K562 (cell line): ENCODE data around the gene CD320. TPM values are rescaled to one million over a fixed set of nuclear protein-coding genes. Genes with fewer than 3 reads are reported as not detected.
A peak's percentile ranks its signal among the peaks of the same experiment; 100 is the strongest.

Experiments
- ATAC-seq: fragments of 200-7000 bp; cut with Tn5 transposase; 3 replicates; pipeline ENCODE4 v1.9.1; 2020; ENCODE audit warnings: moderate library complexity
- BruUV-seq: library from RNA; stranded (reverse); fragments of 400-500 nt; replicated peaks from 2 replicates; lab custom pipeline; 2021; lab: Mats Ljungman, UMichigan
- CTCF ChIA-PET: fragments of 300-600 bp; formaldehyde crosslinking; extraction: SDS; loops from one replicate; lab custom pipeline; 2021; ENCODE audit warnings: low intra/inter-chr PET ratio; lab: Yijun Ruan, JAX
- POLR2A ChIA-PET: fragments of 300-600, 350-650 bp; sonication (Branson Sonifier 250); formaldehyde crosslinking; extraction: SDS; loops from one replicate; lab custom pipeline; 2021; ENCODE audit warnings: antibody characterized with exemption, inconsistent platforms; lab: Yijun Ruan, JAX
- DNase-seq, 4 experiments: peaks; one replicate each; pipeline versions ENCODE4 v3.0.0 to v3.0.0-alpha.2; 2011 to 2018; ENCODE audit warnings: low spot score in 3 of 4, mixed read lengths in 3 of 4; ENCODE audit errors: extremely low read depth in 1 of 4
- FAIRE-seq: peaks from 2 replicates; lab custom pipeline; 2011; peaks lifted over from hg19 to GRCh38; lab: Jason Lieb, UNC
- H2AFZ ChIP-seq: 2 replicates; pipeline ENCODE4 v1.6.0; 2011; ENCODE audit warnings: low read depth, low read length, control low read depth, inconsistent platforms
- H3K27ac ChIP-seq: fragments of 200-600 bp; 3 replicates; pipeline ENCODE4 v1.8.0; 2011; ENCODE audit warnings: low read depth, mild to moderate bottlenecking, control low read depth, inconsistent platforms, low read length, moderate library complexity, mixed read lengths; ENCODE audit errors: extremely low read depth
- H3K27me3 ChIP-seq, 2 experiments: fragments of 300-600 bp in 1 of 2; 2 replicates in 1 of 2; 3 replicates in 1 of 2; pipeline versions ENCODE4 v1.6.0 to v1.8.0; 2011; ENCODE audit warnings: inconsistent platforms in 2 of 2, low read length in 2 of 2, mild to moderate bottlenecking in 1 of 2, mixed read lengths in 1 of 2, moderate library complexity in 1 of 2; ENCODE audit not compliant: control insufficient read depth in 2 of 2, insufficient read depth in 2 of 2
- H3K36me3 ChIP-seq: fragments of 300-600 bp; 3 replicates; pipeline ENCODE4 v1.8.0; 2011; ENCODE audit warnings: mild to moderate bottlenecking, low read length, inconsistent platforms; ENCODE audit not compliant: control insufficient read depth, insufficient read depth
- H3K4me1 ChIP-seq, 2 experiments: fragments of 200-600 bp in 1 of 2; replicated peaks in 1 of 2; 2 replicates in 1 of 2; 3 replicates in 1 of 2; pipeline versions ENCODE4 v1.5.1 to v1.8.0; 2011; ENCODE audit warnings: inconsistent platforms in 2 of 2, low read length in 2 of 2, mild to moderate bottlenecking in 1 of 2, mixed read lengths in 1 of 2, moderate library complexity in 1 of 2; ENCODE audit not compliant: control insufficient read depth in 2 of 2, insufficient read depth in 2 of 2
- H3K4me2 ChIP-seq: 2 replicates; pipeline ENCODE4 v1.6.1; 2011; ENCODE audit warnings: low read length, control low read depth, inconsistent platforms, mixed read lengths; ENCODE audit not compliant: insufficient read depth
- H3K4me3 ChIP-seq: fragments of 200-600 bp; sonication (generic), shearing (Covaris generic); 2 replicates; pipeline ENCODE4 v1.5.1; 2016; ENCODE audit warnings: control low read depth, inconsistent platforms
- H3K79me2 ChIP-seq: fragments of 200-600 bp; 3 replicates; pipeline ENCODE4 v1.8.0; 2011; ENCODE audit warnings: low read length, inconsistent platforms; ENCODE audit not compliant: control insufficient read depth, insufficient read depth
- H3K9ac ChIP-seq, 2 experiments: 2 replicates each; pipeline versions ENCODE4 v1.6.0 to v1.6.1; 2011; ENCODE audit warnings: low read depth in 2 of 2, low read length in 2 of 2, control low read depth in 1 of 2, inconsistent platforms in 1 of 2, mild to moderate bottlenecking in 1 of 2, mixed read lengths in 1 of 2; ENCODE audit not compliant: insufficient read depth in 1 of 2
- H3K9me1 ChIP-seq: one replicate; pipeline ENCODE4 v1.6.0; 2011; ENCODE audit warnings: inconsistent platforms, mild to moderate bottlenecking, low read length, moderate library complexity; ENCODE audit not compliant: control insufficient read depth, insufficient read depth
- H3K9me3 ChIP-seq: replicated peaks from 2 replicates; pipeline ENCODE4 v1.5.1; 2011; ENCODE audit warnings: low read depth, low read length, inconsistent platforms; ENCODE audit not compliant: control insufficient read depth, insufficient read depth
- H4K20me1 ChIP-seq: replicated peaks from 2 replicates; pipeline ENCODE4 v1.6.1; 2011; ENCODE audit warnings: low read length, inconsistent platforms, mixed read lengths; ENCODE audit not compliant: control insufficient read depth, insufficient read depth
- BDP1 ChIP-seq: IDR thresholded peaks from 3 replicates; pipeline ENCODE4 v1.6.1; 2011; ENCODE audit not compliant: insufficient read length, insufficient read depth
- CHD1 ChIP-seq: fragments of 200-600 bp; sonication (generic); IDR thresholded peaks from one replicate; pipeline ENCODE4 v1.6.1; 2012; ENCODE audit warnings: mild to moderate bottlenecking, moderate library complexity, low read length, inconsistent platforms
- EP400 ChIP-seq: fragments of 450-650 bp; IDR thresholded peaks from 2 replicates; pipeline ENCODE4 v1.6.1; 2017; ENCODE audit warnings: antibody characterized with exemption, mild to moderate bottlenecking, moderate library complexity
- ETS1 ChIP-seq: conservative IDR thresholded peaks from 2 replicates; pipeline ENCODE4 v1.6.1; 2011; ENCODE audit warnings: low read depth, mild to moderate bottlenecking, low read length; ENCODE audit not compliant: control insufficient read depth
- HNRNPL ChIP-seq: fragments of 200-400 bp; formaldehyde crosslinking; IDR thresholded peaks from 2 replicates; pipeline ENCODE4 v1.6.1; 2017; ENCODE audit warnings: low read depth, mild to moderate bottlenecking, low read length
- IFI16 ChIP-seq: fragments of 250-450 bp; sonication (Bioruptor Pico); IDR thresholded peaks from 2 replicates; pipeline ENCODE4 v2.1.2; 2022; ENCODE audit warnings: mild to moderate bottlenecking, inconsistent platforms
- MAX ChIP-seq: sonication (generic); formaldehyde crosslinking; IDR thresholded peaks from 2 replicates; pipeline ENCODE4 v1.9.0; 2022; ENCODE audit warnings: mild to moderate bottlenecking, missing genetic modification reagents
- PHTF2 ChIP-seq: fragments of 250-450 bp; sonication (Bioruptor Pico); IDR thresholded peaks from 2 replicates; pipeline ENCODE4 v1.5.0; 2021; ENCODE audit warnings: mild to moderate bottlenecking
- POLR2B ChIP-seq: fragments of 450-650 bp; IDR thresholded peaks from 2 replicates; pipeline ENCODE4 v1.6.1; 2018; ENCODE audit warnings: low read depth; ENCODE audit not compliant: partially characterized antibody
- PURB ChIP-seq: sonication (generic); formaldehyde crosslinking; IDR thresholded peaks from 2 replicates; pipeline ENCODE4 v1.9.0; 2021; ENCODE audit warnings: low read depth, mild to moderate bottlenecking, missing genetic modification reagents
- PYGO2 ChIP-seq: fragments of 450-650 bp; IDR thresholded peaks from 2 replicates; pipeline ENCODE4 v1.6.1; 2016; ENCODE audit warnings: mild to moderate bottlenecking, missing genetic modification characterization, moderate library complexity, missing compliant biosample characterization
- RAD51 ChIP-seq: fragments of 450-650 bp; IDR thresholded peaks from 2 replicates; pipeline ENCODE4 v1.7.1; 2016; ENCODE audit warnings: low read depth, mild to moderate bottlenecking, borderline replicate concordance
- RBM14 ChIP-seq: fragments of 200-400 bp; formaldehyde crosslinking; IDR thresholded peaks from 2 replicates; pipeline ENCODE4 v1.6.1; 2018; ENCODE audit warnings: low read depth, mild to moderate bottlenecking, low read length, moderate library complexity, borderline replicate concordance; ENCODE audit not compliant: insufficient read depth
- SPI1 ChIP-seq: IDR thresholded peaks from 2 replicates; pipeline ENCODE4 v1.6.1; 2011; ENCODE audit warnings: low read depth, low read length, control low read depth, borderline replicate concordance
- TBP ChIP-seq: optimal IDR thresholded peaks from 2 replicates; pipeline ENCODE3; 2011; ENCODE audit warnings: low read depth, low read length, improper control_type of control experiment
- YY1 ChIP-seq, 3 experiments: IDR thresholded peaks; 2 replicates each; pipeline ENCODE4 v1.6.1; 2011; ENCODE audit warnings: low read length in 2 of 3, mild to moderate bottlenecking in 2 of 3, moderate library complexity in 2 of 3, borderline replicate concordance in 1 of 3, control low read depth in 1 of 3, low read depth in 1 of 3; ENCODE audit not compliant: insufficient read depth in 3 of 3, insufficient replicate concordance in 2 of 3, control insufficient read depth in 1 of 3, insufficient read length in 1 of 3; ENCODE audit errors: extremely low read depth in 1 of 3
- ZKSCAN1 ChIP-seq: fragments of 150-350 bp; IDR thresholded peaks from 2 replicates; pipeline ENCODE4 v1.6.1; 2016; ENCODE audit warnings: low read depth, low read length
- ZNF41 ChIP-seq: fragments of 250-450 bp; sonication (Bioruptor Pico); conservative IDR thresholded peaks from 2 replicates; pipeline ENCODE4 v1.4.0; 2020; ENCODE audit warnings: mild to moderate bottlenecking
- WGBS: fragments of 100-300 bp; shearing (Covaris generic); methylation state at CpG from one replicate; pipeline ENCODE4 v1.1.6; 2016; ENCODE audit warnings: low coverage, mixed read lengths; ENCODE audit not compliant: insufficient coverage; ENCODE audit errors: missing lambda C conversion rate; 5-methylcytosine and 5-hydroxymethylcytosine counted together
- in situ Hi-C: fragments of 300-500 bp; cut with MboI; formaldehyde crosslinking; loops from 4 replicates; pipeline ENCODE4 v1.15.0; 2018; ENCODE audit warnings: inconsistent platforms, mixed read lengths
- intact Hi-C: fragments of 100-400 bp; cut with micrococcal nuclease; formaldehyde crosslinking; loops from 2 replicates; pipeline ENCODE4 v1.14.2; 2022
- polyA plus RNA-seq, 8 experiments: library from polyadenylated mRNA; depleted of rRNA in 4 of 8; stranded (reverse) in 5 of 8; unstranded in 3 of 8; fragments of >200 nt; fragmentation: Nextera tagmentation in 2 of 8; fragmentation: Illumina TruSeq in 1 of 8; extraction: Ambion mirVana in 2 of 8; extraction: Trizol in 1 of 8; gene quantifications; 2 replicates each; pipeline versions ENCODE4 v1.2.1 to v1.2.3, GENCODE V29; 2011 to 2014; ENCODE audit warnings: inconsistent platforms in 1 of 8, missing spikeins in 1 of 8
- total RNA-seq, 7 experiments: library from RNA; depleted of rRNA in 6 of 7; stranded (reverse); fragments of >200 nt in 6 of 7; fragmentation: Illumina TruSeq in 2 of 7; extraction: Trizol in 2 of 7; gene quantifications; 2 replicates each; pipeline versions ENCODE4 v1.2.1 to v1.2.3, GENCODE V29; 2011 to 2021; ENCODE audit warnings: low replicate concordance in 1 of 7

The CD320 gene
- total and polyA plus RNA-seq, 9 of the 15 experiments (the other 6 are each of a cell fraction or from before 2014, with no cell fraction given) = 0.45 to 94.5 (median 34.4) TPM

GRCh38 chr19:8321067-8321985 is 13.2 kb upstream of the CD320 start, which contains the start of the genes NDUFA7 and RPS28 (continued):
- TF ChIP-seq PYGO2 (tag) (no peak), ETS1 (peak; percentile 63; the same call in 1 of the 2 replicates), MAX (CRISPR knock-in tag) (peak; percentile 93), POLR2B (peak; percentile 90), EP400 (peak; percentile 97)

GRCh38 chr19:8320564-8321066 is 12.5 kb upstream of the CD320 start:
- in situ Hi-C loops (no loop called here), intact Hi-C loops (loop anchor here (1.0 to 10.0 kb wide), 2 partner anchors 23 to 56 kb away; partner anchors contain the start of gene KANK3)
- peak overlapping the region; percentile 94 for H3K27ac ChIP-seq
- H3K9me1 ChIP-seq = no peaks in the 10 kb centered on the region
- peaks cover 55% of the 10 kb centered on the region for H3K36me3 ChIP-seq
- H3K4me1 ChIP-seq = peaks cover 17 to 28% of the 10 kb centered on the region in 2 experiments
- H3K79me2 ChIP-seq = peaks cover 50% of the 10 kb centered on the region
- H3K4me2 ChIP-seq = peak overlapping the region; percentile 99
- no TSS peak for BruUV-seq
- H3K9me3 ChIP-seq = no peaks in the 10 kb centered on the region
- H2AFZ ChIP-seq = peak overlapping the region; percentile 86
- peaks cover 26% of the 10 kb centered on the region; the same call in 1 of the 2 replicates for H4K20me1 ChIP-seq
- ChIA-PET CTCF (interaction anchor here (0.5 to 1.1 kb wide), 5 partner anchors 51 to 407 kb away, joined by 3 read pairs; no protein-coding TSS in a partner anchor), POLR2A (interaction anchor here (0.6 to 3.8 kb wide), 17 partner anchors 9 to 312 kb away, joined by 3 to 20 read pairs (median 5); partner anchors contain the start of gene RAB11B)
- H3K27me3 ChIP-seq = no peaks in the 10 kb centered on the region
- H3K4me3 ChIP-seq = peak overlapping the region; percentile 99
- peak in 2 of 4 experiments; percentile 11 to 39 for DNase-seq
- ATAC-seq = peak; percentile 10
- FAIRE-seq = peak; percentile 35
- H3K9ac ChIP-seq = peak overlapping the region; percentile 99 to 100
- WGBS = 2% methylated on average over 12 of the region's 16 CpGs
- no peak for TF ChIP-seq ZKSCAN1
- TF ChIP-seq ZNF41 (CRISPR knock-in tag) = no peak
- TF ChIP-seq IFI16 (CRISPR knock-in tag) = no peak
- TF ChIP-seq CHD1 = no peak
- TF ChIP-seq RBM14 = no peak
- TF ChIP-seq TBP = peak; percentile 35
- TF ChIP-seq BDP1 = no peak
- TF ChIP-seq PHTF2 = no peak
- peak in 1 of 3 experiments; percentile 51 for TF ChIP-seq YY1 (IDR thresholded peaks at IDR 0.05; ENCODE audit: borderline replicate concordance in 1 of 3, control insufficient read depth in 1 of 3, extremely low read depth in 1 of 3, insufficient read depth in 3 of 3, insufficient read length in 1 of 3, insufficient replicate concordance in 2 of 3, low read depth in 1 of 3, low read length in 2 of 3)
- no peak for TF ChIP-seq HNRNPL
- no peak for TF ChIP-seq PURB
- no peak for TF ChIP-seq RAD51
- no peak for TF ChIP-seq SPI1
